GM19238 (cell line): ENCODE measurements around the gene SLC26A11.
"Not testable (repeated sequence)": the region's sequence is repeated elsewhere in the genome, so short reads cannot be mapped to it uniquely, and the experiment has no call there.

Experiments
- DNase-seq: peaks from one replicate; pipeline ENCODE4 v3.0.0; 2011; ENCODE audit warnings: low spot score; ENCODE audit not compliant: insufficient read length

Gene SLC26A11

GRCh38 chr17:80260791-80261158 lies 40.5 kb downstream of the SLC26A11 start, which contains the start of gene RNF213:
TSS of gene RNF213 (plus strand) at chr17:80260852. CDS start at chr17:80263682, 2,830 bp downstream.
- peak; percentile 78 for DNase-seq

- DNase-seq, result no peak
Measured at GRCh38 chr17:80261159-80261894, 41.1 kb downstream of the SLC26A11 start.

GRCh38 chr17:80261895-80262279 lies 41.7 kb downstream of the SLC26A11 start:
- DNase-seq, result no peak

- DNase-seq, result no peak
Measured at GRCh38 chr17:80262291-80262690, 42.1 kb downstream of the SLC26A11 start.

GRCh38 chr17:80262775-80263244 lies 42.6 kb downstream of the SLC26A11 start:
- no peak for DNase-seq

- DNase-seq, result peak; percentile 86
Measured at GRCh38 chr17:80263253-80264204, 43.3 kb downstream of the SLC26A11 start.

- DNase-seq, result peak; percentile 40
Measured at GRCh38 chr17:80264205-80265075, 44.2 kb downstream of the SLC26A11 start.

GRCh38 chr17:80265205-80266068 lies 45.2 kb downstream of the SLC26A11 start:
- peak; percentile 56 for DNase-seq

- no peak for DNase-seq
Measured at GRCh38 chr17:80267391-80267790, 47.2 kb downstream of the SLC26A11 start.

GRCh38 chr17:80268427-80268826 lies 48.2 kb downstream of the SLC26A11 start:
- DNase-seq, result no peak

GRCh38 chr17:80269405-80269807 lies 49.2 kb downstream of the SLC26A11 start:
- DNase-seq, result no peak

GRCh38 chr17:80270104-80270503 lies 49.9 kb downstream of the SLC26A11 start:
- no peak for DNase-seq

- no peak for DNase-seq
Measured at GRCh38 chr17:80270836-80271235, 50.6 kb downstream of the SLC26A11 start.

GRCh38 chr17:80272366-80272765 lies 52.1 kb downstream of the SLC26A11 start:
- no peak for DNase-seq

- no peak for DNase-seq
Measured at GRCh38 chr17:80274331-80274730, 54.1 kb downstream of the SLC26A11 start.

GRCh38 chr17:80274871-80275449 lies 54.7 kb downstream of the SLC26A11 start:
- no peak for DNase-seq

GRCh38 chr17:80275857-80276256 lies 55.6 kb downstream of the SLC26A11 start:
- DNase-seq, result not testable (repeated sequence)

GRCh38 chr17:80277751-80278671 lies 57.8 kb downstream of the SLC26A11 start:
- no peak for DNase-seq

- no peak for DNase-seq
Measured at GRCh38 chr17:80279895-80280294, 59.7 kb downstream of the SLC26A11 start.
